ENCODE data around the gene BEND5.

The BEND5 gene

GRCh38 chr1:48776393-48777218 is at the start of gene BEND5:
BEND5 (minus strand) TSS chr1:48776891; CDS start chr1:48776831, 60 bp downstream.
- DNase-seq, result peak; percentile 59

- DNase-seq, result peak; percentile 10
Measured at GRCh38 chr1:48823168-48823567, 46.5 kb upstream of the BEND5 start.

- no peak for DNase-seq
Measured at GRCh38 chr1:48820491-48820890, 43.8 kb upstream of the BEND5 start.

- DNase-seq, result no peak
Measured at GRCh38 chr1:48817505-48818114, 40.9 kb upstream of the BEND5 start.

DNA sequence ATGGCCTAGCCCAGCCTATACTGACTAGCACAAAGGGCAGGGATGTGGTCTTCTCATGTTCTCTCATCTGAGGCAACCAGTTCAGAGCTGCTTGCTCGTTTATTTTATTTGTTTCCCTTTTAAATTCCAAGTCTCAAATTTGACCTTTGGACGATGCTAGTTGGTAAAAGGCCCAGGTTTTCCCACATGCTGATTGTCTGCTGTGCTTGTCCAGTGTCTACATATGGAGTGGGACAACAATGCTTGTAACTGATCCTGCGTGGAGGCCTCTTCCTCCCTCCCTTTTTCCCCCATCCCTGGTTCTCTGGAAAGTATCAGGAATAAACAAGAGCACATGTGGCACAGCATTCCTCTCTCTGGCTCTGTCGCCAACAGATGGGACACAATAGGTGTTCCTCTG is 34.0 kb upstream of the BEND5 start:
- DNase-seq, result no peak

DNA sequence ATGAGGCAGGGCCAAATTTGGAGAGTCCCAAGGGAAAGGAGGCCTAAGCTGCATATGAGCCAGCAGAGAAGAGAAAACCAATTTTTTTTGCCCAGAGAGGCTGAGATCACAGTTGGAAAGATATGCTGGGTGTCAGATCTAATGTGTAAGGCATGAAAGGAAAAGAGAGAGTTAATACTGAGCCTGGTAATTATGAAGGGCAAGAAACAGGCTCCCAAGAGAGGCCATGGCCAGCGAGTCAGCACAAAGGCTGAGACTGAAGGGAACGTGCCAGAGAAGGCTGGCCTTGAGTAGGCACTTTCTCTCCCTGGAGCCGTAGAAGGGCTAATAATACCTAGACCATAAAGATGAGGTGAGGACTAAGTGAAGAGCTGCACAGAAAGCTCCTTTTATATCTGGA is 31.8 kb upstream of the BEND5 start:
- no peak for DNase-seq

DNA sequence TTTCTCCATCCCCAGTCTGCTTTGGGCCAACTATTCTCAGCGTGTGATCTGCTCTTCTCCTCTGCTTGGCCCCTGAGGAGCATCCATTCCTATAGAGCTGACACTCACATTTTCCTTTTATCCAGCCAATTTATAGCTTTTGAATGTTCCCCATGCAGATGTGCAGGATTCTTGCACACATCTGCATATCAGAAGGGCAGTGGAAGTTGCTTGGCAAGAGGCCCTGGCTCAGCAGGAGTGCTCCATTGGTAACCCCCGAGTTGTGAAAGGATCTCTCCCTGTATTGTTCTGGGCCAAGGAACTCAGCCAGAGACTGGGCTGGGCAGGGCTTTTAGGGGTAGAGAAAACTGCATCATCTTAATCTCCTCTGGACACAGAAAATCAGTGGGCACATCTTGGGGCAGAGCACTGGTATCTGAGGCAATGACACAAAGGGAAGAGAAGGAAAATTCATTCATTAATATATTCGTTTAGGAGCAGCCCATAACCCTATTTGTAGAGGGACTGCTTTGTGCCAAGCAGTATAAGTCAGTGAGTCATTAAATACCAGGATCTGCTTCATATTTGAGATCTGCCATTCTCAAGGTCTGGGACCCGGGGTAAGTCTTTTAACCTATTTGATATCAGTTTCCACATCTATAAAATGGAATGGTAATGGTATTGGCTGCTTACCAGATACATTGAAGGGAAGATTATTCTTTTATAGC is 31.0 kb upstream of the BEND5 start:
- no peak for DNase-seq

GRCh38 chr1:48803474-48803873 is 26.8 kb upstream of the BEND5 start:
- no peak for DNase-seq

GRCh38 chr1:48794816-48795215 is 18.1 kb upstream of the BEND5 start:
- no peak for DNase-seq

- DNase-seq, result no peak
Measured at GRCh38 chr1:48793863-48794262, 17.2 kb upstream of the BEND5 start.

DNA sequence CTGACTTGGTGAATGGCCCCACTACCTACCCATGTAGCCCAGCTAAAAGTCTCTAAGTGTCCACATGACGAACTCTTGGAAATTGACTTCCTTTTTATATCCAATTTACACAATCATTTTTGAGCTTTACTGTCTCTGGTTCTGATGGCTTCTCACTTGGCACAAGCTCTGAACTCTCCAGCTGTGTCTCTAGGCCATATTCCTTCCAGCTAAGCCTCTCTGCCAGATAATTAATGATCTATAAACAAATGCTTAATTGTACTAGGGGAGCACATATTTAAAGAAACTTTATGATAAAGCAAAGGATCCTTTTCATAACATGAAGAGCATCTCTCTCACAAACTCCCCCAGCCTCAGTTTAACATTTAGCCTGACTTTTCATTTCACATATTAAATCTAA is 16.3 kb upstream of the BEND5 start:
- DNase-seq, result no peak

DNA sequence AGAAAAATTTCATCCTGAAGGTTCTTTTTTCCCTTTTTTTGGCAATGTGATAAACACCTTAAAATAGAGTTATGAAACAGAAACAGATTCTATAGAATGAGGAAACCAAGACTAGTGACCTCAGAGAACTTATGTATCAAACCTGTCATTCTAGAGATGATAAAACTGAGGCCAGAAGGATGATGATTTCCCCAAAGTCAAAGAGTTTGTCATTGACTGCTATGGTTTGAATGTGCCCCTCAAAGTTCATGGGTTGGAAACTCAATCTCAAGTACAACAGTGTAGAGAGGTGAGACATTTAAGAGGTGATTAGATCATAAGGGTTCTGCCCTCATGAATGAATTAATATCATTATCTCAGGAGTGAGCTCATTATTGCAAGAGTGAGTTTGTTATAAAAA is 13.7 kb upstream of the BEND5 start:
- no peak for DNase-seq

DNA sequence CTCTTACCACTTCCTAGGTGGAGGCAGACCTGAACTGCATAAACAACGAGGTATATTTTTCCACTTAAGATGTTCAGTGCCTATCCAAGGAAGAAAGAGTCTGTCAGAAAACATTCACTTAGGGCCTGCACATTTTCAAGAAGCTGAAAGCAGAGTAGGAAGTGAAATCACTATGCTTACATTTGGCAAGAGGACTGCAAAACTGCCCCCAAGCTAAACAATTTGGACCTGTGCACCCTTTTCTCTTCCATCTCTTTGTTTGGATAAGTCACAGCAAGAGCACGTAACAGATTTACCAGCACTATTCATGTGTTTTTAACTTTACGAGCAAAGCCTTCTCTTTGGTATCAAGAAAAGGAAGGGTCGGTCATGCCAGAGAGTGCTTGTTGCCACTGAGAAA is 13.2 kb upstream of the BEND5 start:
- no peak for DNase-seq

- DNase-seq, result no peak
Measured at GRCh38 chr1:48785869-48786268, 9.2 kb upstream of the BEND5 start.

GRCh38 chr1:48784301-48784700 is 7.6 kb upstream of the BEND5 start:
- DNase-seq, result no peak

- DNase-seq, result no peak
Measured at GRCh38 chr1:48777219-48777895, 666 bp upstream of the BEND5 start.

DNA sequence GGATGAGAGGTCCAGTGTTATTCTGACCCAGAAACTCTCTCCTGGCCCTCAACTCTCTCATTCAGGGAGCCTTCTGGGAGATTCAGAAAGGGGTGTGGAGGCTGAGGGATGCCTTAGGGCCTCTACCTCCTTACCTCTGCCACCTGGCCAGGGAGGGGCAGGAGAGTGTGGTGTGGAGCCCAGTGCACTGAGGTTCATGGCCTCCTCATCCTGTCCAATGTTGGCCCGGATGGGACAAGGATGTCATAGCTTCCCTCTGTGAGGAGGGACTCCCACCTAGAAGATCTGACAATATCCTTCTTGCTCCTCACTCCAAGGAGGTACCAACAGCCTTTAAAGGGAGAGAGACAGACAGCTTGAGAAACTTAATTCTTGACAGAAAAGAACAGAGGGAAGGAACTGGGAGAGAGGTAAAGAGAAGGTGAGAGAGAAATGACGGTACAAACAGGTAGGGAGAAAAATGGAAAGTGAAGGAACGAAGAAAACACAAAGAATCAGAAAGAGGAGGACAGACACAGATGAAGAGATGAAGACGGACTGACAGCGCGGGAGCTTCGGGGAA is 779 bp downstream of the BEND5 start:
- no peak for DNase-seq

GRCh38 chr1:48773133-48773532 is 3.6 kb downstream of the BEND5 start:
- DNase-seq, result no peak

DNA sequence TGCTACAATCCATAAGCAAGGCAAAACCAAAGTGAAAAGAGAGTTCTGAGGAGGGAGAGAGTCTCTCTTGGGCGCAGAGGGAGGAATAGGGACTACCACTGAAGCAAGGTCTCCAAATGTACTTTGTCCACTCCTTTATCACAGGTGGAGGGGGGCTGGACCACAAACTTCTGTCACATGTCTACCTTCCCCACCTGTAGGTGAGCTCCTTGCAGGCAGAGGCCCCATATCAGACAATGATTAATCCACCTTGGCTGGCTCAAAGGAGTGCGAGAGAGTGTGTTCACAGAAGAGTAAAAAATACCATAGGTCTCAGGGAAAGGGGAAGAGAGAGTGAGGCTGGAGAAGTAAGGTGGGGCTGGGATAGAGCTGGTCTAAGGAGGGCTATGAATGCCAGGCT is 4.5 kb downstream of the BEND5 start:
- no peak for DNase-seq

DNA sequence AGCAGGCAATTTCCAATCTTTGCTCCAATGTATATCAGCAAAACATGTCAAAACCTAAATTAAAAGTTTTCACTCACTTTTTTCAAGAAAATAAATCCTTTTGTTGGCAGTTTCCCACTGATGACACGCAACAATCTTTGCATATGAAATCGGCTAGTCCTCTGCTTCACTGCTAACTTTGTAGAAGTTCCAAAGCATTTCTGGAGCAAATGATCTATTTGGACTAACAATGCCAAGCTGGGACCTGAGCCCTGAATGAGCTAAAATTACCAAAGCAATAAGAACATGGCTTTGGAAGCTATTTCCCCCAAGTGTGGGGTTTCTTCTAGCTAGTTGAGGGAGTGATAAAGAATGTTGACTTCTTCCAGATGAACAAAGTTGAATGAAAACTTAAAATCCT is 5.1 kb downstream of the BEND5 start:
- DNase-seq, result no peak

DNA sequence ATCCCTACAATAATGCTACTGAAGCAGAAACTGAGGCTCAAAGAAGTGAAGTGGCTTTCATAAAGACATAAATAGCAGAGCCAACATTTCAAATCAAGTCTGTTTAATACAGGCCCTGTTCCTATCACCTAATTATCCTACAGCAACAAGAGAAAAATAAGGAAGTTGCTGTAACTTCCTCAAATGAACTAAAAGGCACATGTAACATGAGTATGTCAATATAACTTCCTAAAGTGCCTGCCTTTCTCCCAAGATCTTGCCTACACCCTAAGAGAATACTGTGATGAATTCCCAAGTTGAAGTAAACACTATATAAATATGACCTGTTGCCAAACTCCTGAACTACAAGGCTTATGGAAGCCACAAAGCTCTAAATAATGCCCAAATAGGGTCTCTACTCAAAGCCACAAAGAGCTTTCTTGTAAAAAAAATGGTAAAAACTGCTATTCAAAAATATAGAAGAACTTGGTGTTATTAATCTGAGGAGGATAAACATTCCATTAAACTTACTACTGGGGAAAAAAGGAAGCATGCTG is 8.6 kb downstream of the BEND5 start:
- no peak for DNase-seq

GRCh38 chr1:48765335-48765734 is 11.4 kb downstream of the BEND5 start:
- DNase-seq, result no peak

DNA sequence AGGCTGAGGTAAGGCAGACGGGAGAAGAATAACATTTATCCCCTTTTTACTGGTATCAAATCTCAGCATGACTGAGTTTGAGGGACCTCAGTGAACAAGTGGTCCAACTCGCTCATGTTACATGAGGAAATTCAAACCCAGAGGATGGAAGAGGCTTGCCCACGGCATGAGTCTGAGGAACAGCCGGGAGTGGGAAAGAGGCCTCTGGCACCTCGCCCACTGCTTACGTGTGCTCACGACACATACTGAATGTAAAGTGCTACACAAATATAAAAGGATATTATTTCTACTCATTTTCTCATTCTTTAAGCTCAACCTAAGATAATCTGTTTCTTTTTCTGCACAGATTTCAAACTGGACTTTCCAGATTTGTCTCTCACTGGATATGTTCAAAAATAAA is 14.7 kb downstream of the BEND5 start:
- no peak for DNase-seq
